Pancreas (tissue), 10 donors: Measurements from ENCODE around the gene DUSP14. TPM values are rescaled to one million over a fixed set of nuclear protein-coding genes. Genes with fewer than 3 reads are reported as not detected.

Experiments used
- ATAC-seq, 4 donors: fragments of 200-7000 bp; cut with Tn5 transposase; one replicate each; pipeline versions ENCODE4 v1.8.0 to v1.9.1; 2020; ENCODE audit warnings: mild to moderate bottlenecking in 4 of 4, moderate library complexity in 4 of 4
- DNase-seq, 6 donors: peaks; one replicate each; pipeline ENCODE4 v3.0.0-alpha.2; 2020
- FAIRE-seq: peaks from 2 replicates; lab custom pipeline; 2012; peaks lifted over from hg19 to GRCh38; lab: Jason Lieb, UNC
- H3K27ac ChIP-seq, 4 donors: fragments of 200-600 bp; sonication (generic); 1 replicate in 3 of 4; 2 replicates in 1 of 4; pipeline versions ENCODE4 v1.5.0 to v1.8.0; 2020
- H3K27me3 ChIP-seq, 4 donors: fragments of 200-600 bp; one replicate each; pipeline ENCODE4 v1.8.0; 2021
- H3K36me3 ChIP-seq, 3 donors: fragments of 200-600 bp; sonication (generic) in 1 of 3; one replicate each; pipeline versions ENCODE4 v1.5.0 to v1.8.0; 2020 to 2021
- H3K4me1 ChIP-seq, 3 donors: fragments of 200-600 bp; one replicate each; pipeline ENCODE4 v1.8.0; 2021
- H3K4me3 ChIP-seq, 4 donors: fragments of 200-600 bp; sonication (generic) in 2 of 4; one replicate each; pipeline versions ENCODE4 v1.5.0 to v1.8.0; 2020 to 2021
- H3K9me3 ChIP-seq, 4 donors: fragments of 200-600 bp; one replicate each; pipeline ENCODE4 v1.8.0; 2021
- WGBS, 2 donors: extraction: QIAGEN DNeasy Blood & Tissue Kit; methylation state at CpG; one replicate each; pipeline ENCODE4 v1.1.7; 2013; 5-methylcytosine and 5-hydroxymethylcytosine counted together
- intact Hi-C, 3 donors: fragments of 100-400 bp; cut with DNase I; formaldehyde crosslinking; loops; one replicate each; pipeline versions ENCODE4 v1.11.1 to v1.14.2; 2022
- polyA plus RNA-seq, 2 donors: library from polyadenylated mRNA; stranded (reverse); fragments of 200-250 nt; gene quantifications; one replicate each; pipeline ENCODE4 v1.2.3, GENCODE V29; 2013
- total RNA-seq, 6 donors: library from RNA; stranded (reverse); fragmentation: NEBNext Ultra II Directional in 4 of 6; extraction: Animal tissue kit (Norgen Biotek cat#: 25700) in 4 of 6; gene quantifications; one replicate each; pipeline versions ENCODE4 v1.2.1 to v1.2.4, GENCODE V29; 2021 to 2023
- TF ChIP-seq, protein P1 (sequence below), 4 donors: fragments of 200-600 bp; sonication (generic) in 3 of 4; IDR thresholded peaks; one replicate each; pipeline versions ENCODE4 v1.5.0 to v1.8.0; 2021; ENCODE audit warnings: antibody characterized with exemption in 4 of 4
- donor health status: healthy with polysubstance abuse.
- donor health status: DM: no; HTN: no; CAD: no; lungs with moderate emphysema.
- donor health status: DM: no; HTN: no; CAD: no.
- donor health status: control.
- donor health status: control.
- donor health status: Bipolar disorder and iron deficiency.
- donor health status: DM: yes; HTN: yes; CAD: no.
- donor health status: DM: no; HTN: no; CAD: no.
- donor health status: DM: no; HTN: no; CAD: no.
- donor health status: DM: yes; HTN: yes; CAD: no.

Gene DUSP14
- total and polyA plus RNA-seq, 8 donors: 2.7 to 6.4 (median 4.4) TPM

DNA sequence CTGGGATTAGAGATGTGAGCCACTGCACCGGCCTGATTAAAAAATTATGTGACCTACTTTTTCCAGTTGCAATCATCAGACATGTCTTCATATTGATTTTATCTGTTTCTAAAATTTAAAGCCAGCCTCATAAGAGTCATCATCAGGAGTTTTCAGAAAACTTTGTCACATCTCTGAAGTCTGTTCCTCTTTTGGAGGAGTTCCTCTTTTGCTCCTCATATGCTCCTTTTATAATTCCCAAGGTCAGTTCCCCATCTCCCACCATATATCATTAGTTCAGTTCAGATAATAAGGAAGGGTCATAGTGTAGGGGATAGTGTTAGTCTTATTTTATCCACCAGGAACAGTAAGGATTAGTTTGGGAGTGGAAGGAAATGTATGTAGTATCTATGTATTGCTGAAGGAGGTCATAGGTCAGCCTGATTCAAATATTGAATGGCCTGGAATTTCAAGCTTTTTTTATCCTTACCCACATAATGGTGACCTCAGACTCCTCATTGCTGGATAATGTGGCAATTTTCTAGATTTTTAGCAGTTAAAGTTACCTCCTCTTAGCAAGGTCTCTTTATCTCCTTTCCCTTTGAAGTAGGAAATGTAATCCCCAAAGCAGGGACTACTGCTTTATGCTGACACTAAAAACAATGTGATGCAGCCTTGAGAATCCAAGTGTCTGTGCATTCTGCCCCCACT lies 13.8 kb upstream of the DUSP14 start:
- FAIRE-seq (no peak), ATAC-seq (no peak), DNase-seq (no peak)
- TF ChIP-seq, protein P1, sequence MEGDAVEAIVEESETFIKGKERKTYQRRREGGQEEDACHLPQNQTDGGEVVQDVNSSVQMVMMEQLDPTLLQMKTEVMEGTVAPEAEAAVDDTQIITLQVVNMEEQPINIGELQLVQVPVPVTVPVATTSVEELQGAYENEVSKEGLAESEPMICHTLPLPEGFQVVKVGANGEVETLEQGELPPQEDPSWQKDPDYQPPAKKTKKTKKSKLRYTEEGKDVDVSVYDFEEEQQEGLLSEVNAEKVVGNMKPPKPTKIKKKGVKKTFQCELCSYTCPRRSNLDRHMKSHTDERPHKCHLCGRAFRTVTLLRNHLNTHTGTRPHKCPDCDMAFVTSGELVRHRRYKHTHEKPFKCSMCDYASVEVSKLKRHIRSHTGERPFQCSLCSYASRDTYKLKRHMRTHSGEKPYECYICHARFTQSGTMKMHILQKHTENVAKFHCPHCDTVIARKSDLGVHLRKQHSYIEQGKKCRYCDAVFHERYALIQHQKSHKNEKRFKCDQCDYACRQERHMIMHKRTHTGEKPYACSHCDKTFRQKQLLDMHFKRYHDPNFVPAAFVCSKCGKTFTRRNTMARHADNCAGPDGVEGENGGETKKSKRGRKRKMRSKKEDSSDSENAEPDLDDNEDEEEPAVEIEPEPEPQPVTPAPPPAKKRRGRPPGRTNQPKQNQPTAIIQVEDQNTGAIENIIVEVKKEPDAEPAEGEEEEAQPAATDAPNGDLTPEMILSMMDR (IDR thresholded peaks at IDR 0.05): no peak
- peaks cover 0 to 63% (median 32%) of the 10 kb centered on the region in 3 donors for H3K36me3 ChIP-seq
- intact Hi-C loops: no loop called here
- no peaks in the 10 kb centered on the region for H3K4me1 ChIP-seq
- H3K4me3 ChIP-seq: no peak overlapping the region
- WGBS, 2 donors: 94 to 97% methylated on average over 1 of the region's 1 CpG
- no peaks in the 10 kb centered on the region for H3K9me3 ChIP-seq
- H3K27me3 ChIP-seq: no peaks in the 10 kb centered on the region
- H3K27ac ChIP-seq: no peak overlapping the region

DNA sequence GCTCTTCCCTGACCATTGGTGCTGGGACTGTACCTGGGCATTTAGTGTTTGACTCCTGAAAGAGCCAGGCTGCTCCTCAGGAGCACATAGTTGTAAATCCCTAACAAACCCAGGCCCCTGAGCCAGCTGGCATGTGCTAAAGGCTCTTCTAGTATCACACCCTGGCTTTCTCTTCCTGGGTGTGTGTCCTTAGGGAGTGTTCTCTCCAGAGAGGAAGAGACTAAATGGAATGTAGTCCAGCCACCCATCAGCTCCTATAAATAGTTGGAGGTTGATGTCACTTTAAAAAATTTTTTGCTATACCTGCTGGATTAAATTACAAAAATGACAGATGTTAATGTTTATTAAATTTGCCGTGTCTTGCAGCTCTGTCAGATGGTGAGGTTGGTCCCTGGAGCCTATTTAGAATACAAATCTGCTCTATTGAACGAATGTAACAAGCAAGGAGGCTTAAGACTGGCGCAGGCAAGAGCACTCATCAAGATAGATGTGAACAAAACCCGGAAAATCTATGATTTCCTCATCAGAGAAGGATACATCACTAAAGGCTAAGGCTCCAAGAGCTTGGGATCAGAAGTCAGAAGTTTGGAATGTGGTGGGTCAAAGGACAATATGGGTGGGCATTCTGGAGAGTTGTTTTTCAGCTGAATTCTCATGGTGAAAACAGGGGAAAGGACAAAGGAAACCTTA lies 13.1 kb upstream of the DUSP14 start:
- ATAC-seq: peak in 1 of 4 donors; percentile 45
- no peak for DNase-seq
- WGBS, 2 donors: 77% methylated on average over 4 of the region's 4 CpGs
- Histone ChIP-seq H3K4me1 (no peaks in the 10 kb centered on the region), H3K27ac (no peak overlapping the region), H3K27me3 (no peaks in the 10 kb centered on the region), H3K4me3 (no peak overlapping the region), H3K36me3 (peaks cover 0 to 58% (median 32%) of the 10 kb centered on the region in 3 donors), H3K9me3 (no peaks in the 10 kb centered on the region)
- FAIRE-seq: no peak
- intact Hi-C loops: no loop called here
- TF ChIP-seq, protein P1 (IDR thresholded peaks at IDR 0.05): no peak

DNA sequence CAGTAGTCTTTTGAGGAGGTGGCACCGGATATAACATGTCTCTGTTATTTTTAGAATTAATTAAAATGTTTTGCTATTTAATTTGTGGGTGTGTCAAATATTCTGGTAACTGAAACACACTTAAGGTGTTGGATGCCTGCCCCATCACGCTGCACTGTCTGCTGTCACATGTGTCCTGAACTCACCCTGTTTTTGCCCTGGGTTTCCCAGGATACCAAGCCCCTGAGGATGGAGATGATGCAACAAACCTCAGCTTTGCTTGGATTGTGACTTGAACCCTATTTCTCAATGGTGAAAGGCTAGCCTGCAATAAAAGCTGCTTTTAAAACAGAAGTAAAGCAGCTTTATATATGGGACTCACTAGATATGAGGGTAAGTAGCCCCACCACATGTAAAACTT lies 11.5 kb upstream of the DUSP14 start:
- no peak overlapping the region for H3K27ac ChIP-seq
- H3K27me3 ChIP-seq: no peaks in the 10 kb centered on the region
- H3K4me3 ChIP-seq: no peak overlapping the region
- WGBS, 2 donors: 87 to 90% methylated on average over 2 of the region's 2 CpGs
- FAIRE-seq: no peak
- no peak for DNase-seq
- intact Hi-C loops: no loop called here
- TF ChIP-seq, protein P1 (IDR thresholded peaks at IDR 0.05): no peak
- peaks cover 0 to 58% (median 32%) of the 10 kb centered on the region in 3 donors for H3K36me3 ChIP-seq
- H3K4me1 ChIP-seq: no peaks in the 10 kb centered on the region
- ATAC-seq: peak in 1 of 4 donors; percentile 46
- no peaks in the 10 kb centered on the region for H3K9me3 ChIP-seq

DNA sequence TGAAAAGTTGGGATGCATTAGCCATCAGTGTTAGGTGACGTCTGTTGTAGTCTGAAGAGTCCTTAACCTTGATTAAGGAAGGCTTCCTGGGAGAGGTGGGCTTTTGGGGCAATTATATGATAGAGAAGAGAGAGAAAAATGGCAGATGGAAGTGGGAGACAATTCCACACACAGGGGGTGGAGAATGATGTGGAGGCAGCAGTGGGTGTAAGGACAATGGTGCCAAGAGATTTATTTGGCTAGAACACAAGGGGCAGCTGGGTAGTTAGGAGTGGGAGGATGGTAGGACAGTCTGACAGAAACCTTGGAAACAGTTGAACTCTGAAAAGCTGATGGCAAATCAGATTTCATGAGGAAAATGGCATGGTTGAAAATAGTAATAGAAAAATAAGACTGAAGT lies 10.7 kb upstream of the DUSP14 start:
- intact Hi-C loops: no loop called here

More for the DNA sequence above, 10.7 kb upstream of the DUSP14 start:
- WGBS, 2 donors: 94 to 98% methylated on average over 1 of the region's 1 CpG
- no peak overlapping the region for H3K4me3 ChIP-seq
- H3K27me3 ChIP-seq: no peaks in the 10 kb centered on the region
- H3K36me3 ChIP-seq: peaks cover 0 to 53% (median 23%) of the 10 kb centered on the region in 3 donors
- no peak for ATAC-seq
- no peaks in the 10 kb centered on the region for H3K4me1 ChIP-seq
- no peaks in the 10 kb centered on the region for H3K9me3 ChIP-seq
- no peak overlapping the region for H3K27ac ChIP-seq
- TF ChIP-seq, protein P1 (IDR thresholded peaks at IDR 0.05): no peak
- FAIRE-seq: no peak
- no peak for DNase-seq
